ENCODE results near the gene CEP85L. TPM values are rescaled to one million over a fixed set of nuclear protein-coding genes. Genes with fewer than 3 reads are reported as not detected.

The CEP85L gene
- polyA plus RNA-seq, 1 of the 3 experiments (the other 2 are of a cell fraction), result 1.1 TPM

- 83% methylated on average over 2 of the region's 2 CpGs for WGBS (ENCODE audit: low lambda C conversion rate)
- DNase-seq, result no peak
- no peaks in the 10 kb centered on the region for H3K27me3 ChIP-seq (ENCODE audit: insufficient read depth)
- no peaks in the 10 kb centered on the region for H3K79me2 ChIP-seq (ENCODE audit: insufficient read depth)
- no peaks in the 10 kb centered on the region for H4K20me1 ChIP-seq (ENCODE audit: insufficient read depth)
- H3K27ac ChIP-seq (ENCODE audit: low read depth in 2 of 2, low read length in 1 of 2), result no peak overlapping the region
- H3K4me3 ChIP-seq (ENCODE audit: low read depth in 2 of 2, low read length in 1 of 2), result no peak overlapping the region
- no peaks in the 10 kb centered on the region for H3F3A ChIP-seq (replicated peaks; ENCODE audit: insufficient read depth)
- ChIA-PET CTCF (no interaction called here), POLR2A (no interaction called here)
- TF ChIP-seq SMC3 (IDR thresholded peaks at IDR 0.05; ENCODE audit: low read depth, low read length) (no peak), POLR2AphosphoS5 (IDR thresholded peaks at IDR 0.05; ENCODE audit: low read depth, low read length) (no peak), NRF1 (IDR thresholded peaks at IDR 0.05; ENCODE audit: low read depth, low read length) (no peak), TAF1 (IDR thresholded peaks at IDR 0.05; ENCODE audit: borderline replicate concordance, low read depth, low read length) (no peak), NFIC (IDR thresholded peaks at IDR 0.05; ENCODE audit: borderline replicate concordance) (no peak), ZBTB33 (IDR thresholded peaks at IDR 0.05; ENCODE audit: borderline replicate concordance, low read depth) (no peak), FOSL2 (IDR thresholded peaks at IDR 0.05; ENCODE audit: borderline replicate concordance, low read depth) (no peak), FOXJ3 (CRISPR knock-in tag; IDR thresholded peaks at IDR 0.05) (no peak)
- no peaks in the 10 kb centered on the region for H3K9me2 ChIP-seq
- H3K4me1 ChIP-seq (ENCODE audit: control insufficient read depth in 1 of 2, insufficient read depth in 2 of 2, low read depth in 1 of 2, low read length in 1 of 2), result no peaks in the 10 kb centered on the region; a peak in 1 of 4 replicates
- no peaks in the 10 kb centered on the region for H3K9me3 ChIP-seq
- H2AFZ ChIP-seq (ENCODE audit: low read depth), result no peak overlapping the region
- H3K36me3 ChIP-seq (replicated peaks in 1 of 2; ENCODE audit: control insufficient read depth in 1 of 2, insufficient read depth in 2 of 2, low read length in 1 of 2), result peaks cover 0 to 4% of the 10 kb centered on the region in 2 experiments
- H3K9ac ChIP-seq, result no peak overlapping the region
- H3K4me2 ChIP-seq, result no peak overlapping the region
These were observed 126.7 kb downstream of the CEP85L start for GRCh38 chr6:118524686-118525085.

DNA sequence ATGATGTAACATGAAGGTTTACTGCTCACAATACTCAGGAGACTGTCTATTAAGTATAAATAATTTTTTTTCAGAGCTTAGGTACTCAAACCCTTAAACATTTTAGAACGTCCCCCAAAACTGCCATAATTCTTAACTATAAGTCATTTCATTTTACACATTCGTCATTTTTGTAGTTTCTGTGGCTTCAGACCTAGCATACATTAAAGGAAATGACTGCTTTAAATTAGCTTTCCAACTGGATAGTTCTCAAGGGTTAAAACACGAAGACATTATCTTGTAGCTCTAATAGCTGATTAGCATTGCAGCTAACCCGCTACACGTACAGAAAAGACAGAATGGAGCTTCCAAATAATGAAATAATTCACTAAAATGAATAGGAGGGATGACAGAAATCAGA is 128.2 kb downstream of the CEP85L start:
- Histone ChIP-seq H3K36me3 (replicated peaks in 1 of 2; ENCODE audit: control insufficient read depth in 1 of 2, insufficient read depth in 2 of 2, low read length in 1 of 2) (peaks cover 0 to 10% of the 10 kb centered on the region in 2 experiments), H3K9ac (no peak overlapping the region), H3K9me2 (no peaks in the 10 kb centered on the region), H3K27ac (ENCODE audit: low read depth in 2 of 2, low read length in 1 of 2) (no peak overlapping the region), H3K4me2 (no peak overlapping the region), H3K27me3 (ENCODE audit: insufficient read depth) (no peaks in the 10 kb centered on the region), H4K20me1 (ENCODE audit: insufficient read depth) (no peaks in the 10 kb centered on the region), H3K79me2 (ENCODE audit: insufficient read depth) (no peaks in the 10 kb centered on the region), H3K4me1 (ENCODE audit: control insufficient read depth in 1 of 2, insufficient read depth in 2 of 2, low read depth in 1 of 2, low read length in 1 of 2) (no peaks in the 10 kb centered on the region; a peak in 1 of 4 replicates), H3K4me3 (ENCODE audit: low read depth in 2 of 2, low read length in 1 of 2) (no peak overlapping the region), H3F3A (replicated peaks; ENCODE audit: insufficient read depth) (no peaks in the 10 kb centered on the region), H2AFZ (ENCODE audit: low read depth) (no peak overlapping the region), H3K9me3 (no peaks in the 10 kb centered on the region)
- DNase-seq, result no peak
- TF ChIP-seq GABPA (IDR thresholded peaks at IDR 0.05; ENCODE audit: low read depth), result no peak
- TF ChIP-seq RXRA (IDR thresholded peaks at IDR 0.05; ENCODE audit: borderline replicate concordance, low read depth), result no peak
- no peak for TF ChIP-seq MEF2A (IDR thresholded peaks at IDR 0.05; ENCODE audit: borderline replicate concordance, low read depth)
- no peak for TF ChIP-seq CHD2 (IDR thresholded peaks at IDR 0.05; ENCODE audit: low read length, partially characterized antibody)
- TF ChIP-seq TCF12 (IDR thresholded peaks at IDR 0.05), result no peak
- TF ChIP-seq PBX3 (IDR thresholded peaks at IDR 0.05), result no peak
- no peak for TF ChIP-seq TAF1 (IDR thresholded peaks at IDR 0.05; ENCODE audit: borderline replicate concordance, low read depth, low read length)
- no peak for TF ChIP-seq ELF1 (IDR thresholded peaks at IDR 0.05)
- TF ChIP-seq, protein P1, sequence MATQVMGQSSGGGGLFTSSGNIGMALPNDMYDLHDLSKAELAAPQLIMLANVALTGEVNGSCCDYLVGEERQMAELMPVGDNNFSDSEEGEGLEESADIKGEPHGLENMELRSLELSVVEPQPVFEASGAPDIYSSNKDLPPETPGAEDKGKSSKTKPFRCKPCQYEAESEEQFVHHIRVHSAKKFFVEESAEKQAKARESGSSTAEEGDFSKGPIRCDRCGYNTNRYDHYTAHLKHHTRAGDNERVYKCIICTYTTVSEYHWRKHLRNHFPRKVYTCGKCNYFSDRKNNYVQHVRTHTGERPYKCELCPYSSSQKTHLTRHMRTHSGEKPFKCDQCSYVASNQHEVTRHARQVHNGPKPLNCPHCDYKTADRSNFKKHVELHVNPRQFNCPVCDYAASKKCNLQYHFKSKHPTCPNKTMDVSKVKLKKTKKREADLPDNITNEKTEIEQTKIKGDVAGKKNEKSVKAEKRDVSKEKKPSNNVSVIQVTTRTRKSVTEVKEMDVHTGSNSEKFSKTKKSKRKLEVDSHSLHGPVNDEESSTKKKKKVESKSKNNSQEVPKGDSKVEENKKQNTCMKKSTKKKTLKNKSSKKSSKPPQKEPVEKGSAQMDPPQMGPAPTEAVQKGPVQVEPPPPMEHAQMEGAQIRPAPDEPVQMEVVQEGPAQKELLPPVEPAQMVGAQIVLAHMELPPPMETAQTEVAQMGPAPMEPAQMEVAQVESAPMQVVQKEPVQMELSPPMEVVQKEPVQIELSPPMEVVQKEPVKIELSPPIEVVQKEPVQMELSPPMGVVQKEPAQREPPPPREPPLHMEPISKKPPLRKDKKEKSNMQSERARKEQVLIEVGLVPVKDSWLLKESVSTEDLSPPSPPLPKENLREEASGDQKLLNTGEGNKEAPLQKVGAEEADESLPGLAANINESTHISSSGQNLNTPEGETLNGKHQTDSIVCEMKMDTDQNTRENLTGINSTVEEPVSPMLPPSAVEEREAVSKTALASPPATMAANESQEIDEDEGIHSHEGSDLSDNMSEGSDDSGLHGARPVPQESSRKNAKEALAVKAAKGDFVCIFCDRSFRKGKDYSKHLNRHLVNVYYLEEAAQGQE (IDR thresholded peaks at IDR 0.05; ENCODE audit: low read depth, low read length), result no peak
- TF ChIP-seq RCOR1 (IDR thresholded peaks at IDR 0.05; ENCODE audit: low read length), result no peak
- no peak for TF ChIP-seq NFIC (IDR thresholded peaks at IDR 0.05; ENCODE audit: borderline replicate concordance)
- ChIA-PET CTCF (interaction anchor here (0.8 kb wide), 1 partner anchor 10 kb away, joined by 4 read pairs; no protein-coding TSS in a partner anchor), POLR2A (no interaction called here)
- WGBS (ENCODE audit: low lambda C conversion rate), result 93% methylated on average over 5 of the region's 5 CpGs

Data from SK-N-SH (cell line).